GM21723 (cell line): ENCODE data around the gene TRIM17.

Experiments used
- ATAC-seq: cut with Tn5 transposase; IDR thresholded peaks from one replicate; pipeline ENCODE4 v1.9.1; 2021; ENCODE audit warnings: mild to moderate bottlenecking, moderate library complexity; ENCODE audit not compliant: unreplicated experiment

The TRIM17 gene

GRCh38 chr1:228404107-228404720 is 12.4 kb downstream of the TRIM17 start:
- ATAC-seq = no peak

DNA sequence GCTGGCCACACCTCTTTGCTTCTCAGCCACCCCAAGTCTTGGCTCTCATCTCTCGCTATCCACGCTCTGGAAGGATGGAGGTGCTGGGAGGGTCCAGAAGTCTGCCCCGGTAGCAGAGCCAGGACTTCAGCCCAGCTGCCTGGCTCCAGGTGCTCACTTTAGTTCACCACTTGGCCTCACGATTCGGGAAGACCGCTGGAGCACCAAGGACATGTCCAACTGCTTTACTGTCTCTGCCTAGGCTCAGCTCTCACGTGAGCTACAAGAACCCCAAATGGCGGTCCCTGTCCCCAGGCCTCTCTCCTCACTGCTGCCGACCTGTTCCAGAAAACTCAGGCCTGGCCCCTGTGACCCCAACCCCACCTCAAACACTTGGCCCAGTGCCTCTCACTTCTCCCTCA is 13.4 kb downstream of the TRIM17 start:
- ATAC-seq = no peak

DNA sequence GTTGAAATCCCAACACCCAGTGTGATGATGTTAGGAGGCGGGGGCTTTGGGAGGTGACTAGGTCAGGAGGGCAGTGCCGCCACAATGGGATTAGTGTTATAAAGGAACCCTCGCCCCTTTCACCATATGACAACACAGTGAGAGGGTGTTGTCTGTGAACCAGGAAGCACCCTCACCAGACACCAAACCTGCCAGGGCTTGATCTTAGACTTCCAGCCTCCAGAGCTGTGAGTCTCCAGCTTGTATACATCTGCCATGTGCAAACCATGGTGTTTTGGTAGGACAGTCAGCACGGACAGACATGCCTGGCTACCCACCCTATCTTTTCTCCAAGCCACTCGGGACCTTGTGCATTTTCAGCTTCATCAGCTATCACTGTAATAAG is 14.0 kb downstream of the TRIM17 start:
- ATAC-seq = no peak

DNA sequence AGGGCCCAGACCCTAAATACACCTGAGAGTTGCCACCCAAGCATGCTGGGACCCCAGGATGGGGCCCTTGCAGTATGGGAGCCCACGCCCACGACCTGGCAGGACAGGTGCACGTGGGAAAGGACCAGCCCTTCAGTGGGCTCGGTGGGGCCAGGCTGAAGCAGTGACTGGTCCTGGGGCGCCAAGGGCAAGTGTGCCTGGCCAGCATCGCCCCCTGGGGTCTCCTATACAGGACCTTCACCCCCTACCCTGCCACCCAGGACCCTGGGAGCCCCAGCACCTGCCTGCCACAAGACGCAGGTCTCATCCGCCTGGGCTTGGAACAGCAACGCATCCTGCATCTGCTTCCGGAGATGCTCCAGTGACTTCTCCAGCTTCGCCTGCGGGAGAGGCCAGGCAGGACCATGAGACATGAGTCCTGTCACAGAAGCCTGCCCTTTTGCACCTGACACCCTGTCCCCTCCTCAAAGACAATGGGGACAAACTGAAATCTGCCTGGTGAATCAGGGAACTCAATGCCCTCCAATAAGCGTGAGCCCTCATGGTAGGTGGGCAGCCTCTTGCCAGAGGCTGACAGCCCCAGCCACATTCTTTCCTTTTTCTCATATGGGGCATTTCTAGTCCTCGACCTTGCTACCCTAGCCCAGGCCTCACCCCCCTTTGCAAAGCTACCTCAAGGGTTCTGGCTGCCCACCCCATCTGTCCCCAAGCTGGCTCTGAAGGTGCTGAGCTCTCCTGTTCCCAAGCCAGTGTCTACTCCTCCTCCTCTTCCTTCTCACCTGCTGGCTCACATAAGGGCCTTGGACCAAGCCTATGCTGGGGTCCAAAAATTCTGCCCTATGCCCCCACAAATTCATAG is 14.7 kb downstream of the TRIM17 start:
- no peak for ATAC-seq

DNA sequence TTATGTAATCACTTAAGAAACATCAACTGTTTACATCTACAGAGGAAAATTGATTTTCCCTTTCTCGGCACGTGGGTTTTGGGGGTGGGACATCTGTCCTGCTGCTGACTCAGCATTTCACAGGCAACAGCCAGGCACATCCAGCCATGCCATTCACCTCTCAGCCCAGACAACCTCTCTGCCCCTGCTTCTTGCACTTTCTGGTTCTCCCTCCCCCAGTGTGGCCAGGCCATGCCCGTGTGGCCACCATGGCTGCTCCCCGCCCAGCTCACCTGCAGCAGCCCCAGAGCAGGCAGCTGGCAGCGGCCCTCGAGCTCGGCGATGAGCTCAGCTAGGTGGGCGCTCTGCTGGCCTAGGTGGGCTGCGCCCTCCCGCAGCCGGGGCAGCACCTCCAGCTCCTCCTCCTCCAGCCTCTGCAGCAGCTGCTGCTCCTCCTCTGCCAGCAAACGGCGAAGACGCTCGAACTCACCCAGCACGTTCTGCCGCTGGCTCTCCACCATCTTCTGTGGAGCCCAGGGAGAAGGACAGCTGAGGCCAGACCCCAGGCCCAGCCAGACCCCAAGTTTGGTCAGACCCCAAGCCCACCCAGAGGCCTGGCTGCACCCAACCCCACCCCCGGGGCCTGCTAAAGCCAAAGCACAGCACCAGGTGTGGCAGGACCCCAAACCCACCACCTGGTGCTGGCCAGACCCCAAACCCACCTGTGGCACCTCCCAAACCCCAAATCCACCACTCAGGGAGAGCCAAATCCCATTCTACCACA is 15.8 kb downstream of the TRIM17 start:
- no peak for ATAC-seq

DNA sequence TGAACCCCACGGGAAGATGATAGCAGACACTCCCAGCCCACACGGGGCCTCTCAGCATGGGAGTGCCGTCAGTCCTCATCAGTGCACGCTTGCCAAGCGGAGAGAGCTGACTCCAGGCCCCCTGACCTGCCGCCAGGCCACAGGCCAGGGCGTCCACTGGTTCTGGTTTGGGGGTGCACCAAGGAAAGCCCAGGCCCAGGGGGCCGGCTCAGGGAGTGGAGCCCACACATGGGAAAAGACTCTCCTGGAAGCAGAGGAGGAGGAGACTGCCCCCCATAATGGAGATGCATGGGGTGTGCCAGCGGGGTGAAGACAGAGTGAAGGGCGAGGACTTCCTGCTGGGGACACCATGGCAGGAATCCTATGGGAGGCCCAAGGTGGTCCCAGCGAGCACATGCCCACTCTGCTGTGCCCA is 16.4 kb downstream of the TRIM17 start:
- no peak for ATAC-seq

GRCh38 chr1:228399531-228400236 is 17.0 kb downstream of the TRIM17 start:
- no peak for ATAC-seq

- ATAC-seq = no peak
These were observed 17.8 kb downstream of the TRIM17 start for GRCh38 chr1:228398741-228399461.

- no peak for ATAC-seq
These were observed 18.7 kb downstream of the TRIM17 start for GRCh38 chr1:228397966-228398365.

- no peak for ATAC-seq
These were observed 19.6 kb downstream of the TRIM17 start for GRCh38 chr1:228396770-228397662.

- no peak for ATAC-seq
These were observed 21.9 kb downstream of the TRIM17 start for GRCh38 chr1:228394571-228395394.

GRCh38 chr1:228393811-228394570 is 22.7 kb downstream of the TRIM17 start:
- ATAC-seq = no peak

GRCh38 chr1:228393268-228393701 is 23.4 kb downstream of the TRIM17 start:
- no peak for ATAC-seq

- ATAC-seq = no peak
These were observed 24.3 kb downstream of the TRIM17 start for GRCh38 chr1:228392111-228392936.

DNA sequence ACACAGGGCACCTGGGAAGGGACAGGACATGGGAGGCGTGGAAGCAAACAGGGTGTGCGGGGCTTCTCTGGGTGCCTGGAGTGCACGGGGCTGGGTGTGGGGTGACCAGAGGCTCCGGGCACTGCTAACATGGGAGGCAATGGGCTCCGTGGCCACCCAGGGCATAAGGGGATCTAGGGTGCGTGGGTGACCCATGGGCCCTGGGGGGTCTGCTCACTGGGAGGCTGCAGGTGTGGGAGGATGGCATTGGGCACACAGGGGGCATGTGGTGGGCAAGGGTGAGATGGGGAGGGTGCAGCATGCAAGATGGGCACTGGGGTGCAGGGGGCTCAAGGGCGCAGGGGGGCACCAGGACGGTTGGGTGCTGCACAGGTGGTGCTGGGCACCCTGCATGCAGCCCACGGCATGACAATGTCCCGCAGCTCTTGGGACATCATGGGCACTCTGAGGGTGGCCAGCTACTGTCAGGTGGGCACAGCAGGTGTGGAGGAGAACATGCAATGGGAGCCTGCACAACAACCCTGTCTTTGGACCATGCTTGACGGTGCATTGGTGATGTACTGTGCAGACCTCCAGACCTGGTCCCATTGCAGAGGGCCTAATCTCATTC is 25.1 kb downstream of the TRIM17 start:
- ATAC-seq = no peak

DNA sequence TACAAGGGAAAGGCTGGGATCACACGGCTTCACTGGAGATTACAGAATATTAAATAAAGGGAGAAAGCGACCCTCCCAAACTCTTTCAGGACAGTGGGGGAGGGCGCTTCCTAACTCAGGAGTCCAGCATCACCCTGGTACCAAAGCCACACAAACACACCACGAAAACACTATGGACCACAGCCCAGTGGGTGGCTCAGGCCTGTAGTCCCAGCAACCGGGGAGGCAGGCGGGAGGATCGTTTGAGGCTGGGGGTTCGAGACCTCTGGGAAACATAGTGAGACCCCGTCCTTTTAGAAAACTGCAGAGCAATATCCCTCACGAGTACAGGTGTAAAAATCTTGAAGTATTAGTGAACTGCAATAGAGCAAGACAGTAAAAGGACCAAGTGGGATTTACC is 26.0 kb downstream of the TRIM17 start:
- ATAC-seq = no peak

DNA sequence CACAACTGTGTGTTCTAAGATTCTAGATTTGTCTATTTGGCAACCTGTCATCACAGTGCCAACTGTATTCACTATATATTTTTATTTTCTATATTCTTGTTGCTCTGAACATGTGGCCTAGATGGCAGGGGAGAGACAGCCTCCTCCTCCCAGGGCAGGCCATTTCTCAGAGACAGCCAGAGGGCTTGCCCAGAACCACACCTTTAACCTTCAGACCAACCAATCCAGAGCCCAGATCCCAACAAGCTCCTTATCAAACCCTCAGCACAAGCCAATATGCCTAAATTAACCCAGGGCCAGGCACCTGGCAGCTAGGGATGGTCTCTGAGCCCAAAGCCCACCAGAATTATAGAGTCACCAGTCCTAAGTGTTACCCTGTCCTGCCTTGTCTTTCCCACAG is 29.3 kb downstream of the TRIM17 start:
- ATAC-seq = no peak
